Pancreas (tissue), 10 donors: ENCODE data around the gene P2RY13. TPM values are rescaled to one million over a fixed set of nuclear protein-coding genes. Genes with fewer than 3 reads are reported as not detected.

Source experiments
- ATAC-seq, 4 donors: fragments of 200-7000 bp; cut with Tn5 transposase; one replicate each; pipeline versions ENCODE4 v1.8.0 to v1.9.1; 2020; ENCODE audit warnings: mild to moderate bottlenecking in 4 of 4, moderate library complexity in 4 of 4
- DNase-seq, 6 donors: peaks; one replicate each; pipeline ENCODE4 v3.0.0-alpha.2; 2020
- FAIRE-seq: peaks from 2 replicates; lab custom pipeline; 2012; peaks lifted over from hg19 to GRCh38; lab: Jason Lieb, UNC
- H3K27ac ChIP-seq, 4 donors: fragments of 200-600 bp; sonication (generic); 1 replicate in 3 of 4; 2 replicates in 1 of 4; pipeline versions ENCODE4 v1.5.0 to v1.8.0; 2020
- H3K27me3 ChIP-seq, 4 donors: fragments of 200-600 bp; one replicate each; pipeline ENCODE4 v1.8.0; 2021
- H3K36me3 ChIP-seq, 3 donors: fragments of 200-600 bp; sonication (generic) in 1 of 3; one replicate each; pipeline versions ENCODE4 v1.5.0 to v1.8.0; 2020 to 2021
- H3K4me1 ChIP-seq, 3 donors: fragments of 200-600 bp; one replicate each; pipeline ENCODE4 v1.8.0; 2021
- H3K4me3 ChIP-seq, 4 donors: fragments of 200-600 bp; sonication (generic) in 2 of 4; one replicate each; pipeline versions ENCODE4 v1.5.0 to v1.8.0; 2020 to 2021
- H3K9me3 ChIP-seq, 4 donors: fragments of 200-600 bp; one replicate each; pipeline ENCODE4 v1.8.0; 2021
- WGBS, 2 donors: extraction: QIAGEN DNeasy Blood & Tissue Kit; methylation state at CpG; one replicate each; pipeline ENCODE4 v1.1.7; 2013; 5-methylcytosine and 5-hydroxymethylcytosine counted together
- intact Hi-C, 3 donors: fragments of 100-400 bp; cut with DNase I; formaldehyde crosslinking; loops; one replicate each; pipeline versions ENCODE4 v1.11.1 to v1.14.2; 2022
- polyA plus RNA-seq, 2 donors: library from polyadenylated mRNA; stranded (reverse); fragments of 200-250 nt; gene quantifications; one replicate each; pipeline ENCODE4 v1.2.3, GENCODE V29; 2013
- total RNA-seq, 6 donors: library from RNA; stranded (reverse); fragmentation: NEBNext Ultra II Directional in 4 of 6; extraction: Animal tissue kit (Norgen Biotek cat#: 25700) in 4 of 6; gene quantifications; one replicate each; pipeline versions ENCODE4 v1.2.1 to v1.2.4, GENCODE V29; 2021 to 2023
- TF ChIP-seq, protein P1 (sequence below), 4 donors: fragments of 200-600 bp; sonication (generic) in 3 of 4; IDR thresholded peaks; one replicate each; pipeline versions ENCODE4 v1.5.0 to v1.8.0; 2021; ENCODE audit warnings: antibody characterized with exemption in 4 of 4
- donor health status: healthy with polysubstance abuse.
- donor health status: DM: no; HTN: no; CAD: no; lungs with moderate emphysema.
- donor health status: DM: no; HTN: no; CAD: no.
- donor health status: control.
- donor health status: control.
- donor health status: Bipolar disorder and iron deficiency.
- donor health status: DM: yes; HTN: yes; CAD: no.
- donor health status: DM: no; HTN: no; CAD: no.
- donor health status: DM: no; HTN: no; CAD: no.
- donor health status: DM: yes; HTN: yes; CAD: no.

The P2RY13 gene
- total and polyA plus RNA-seq, 8 donors, result 0.08 to 1.9 (median 0.23) TPM

DNA sequence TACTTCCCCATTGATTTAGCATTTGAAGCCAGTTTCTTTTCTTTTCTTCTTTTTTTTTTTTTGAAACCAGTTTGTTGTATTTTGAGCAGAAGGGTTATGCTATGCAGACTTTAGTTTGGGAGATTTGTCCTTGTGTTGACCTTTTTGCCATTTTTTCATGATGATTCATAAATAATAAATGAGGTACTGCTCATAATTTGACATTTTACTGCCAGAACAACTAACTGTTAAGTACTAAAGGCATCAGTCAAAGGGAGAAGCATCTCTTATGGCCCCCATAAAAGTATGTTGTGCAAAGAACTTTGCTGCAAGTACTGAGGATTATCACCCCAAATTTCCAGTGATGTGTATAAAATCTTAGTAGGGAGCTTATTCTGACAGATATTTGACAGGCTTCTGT, 11.0 kb downstream of the P2RY13 start:
- intact Hi-C loops, result no loop called here
- TF ChIP-seq, protein P1, sequence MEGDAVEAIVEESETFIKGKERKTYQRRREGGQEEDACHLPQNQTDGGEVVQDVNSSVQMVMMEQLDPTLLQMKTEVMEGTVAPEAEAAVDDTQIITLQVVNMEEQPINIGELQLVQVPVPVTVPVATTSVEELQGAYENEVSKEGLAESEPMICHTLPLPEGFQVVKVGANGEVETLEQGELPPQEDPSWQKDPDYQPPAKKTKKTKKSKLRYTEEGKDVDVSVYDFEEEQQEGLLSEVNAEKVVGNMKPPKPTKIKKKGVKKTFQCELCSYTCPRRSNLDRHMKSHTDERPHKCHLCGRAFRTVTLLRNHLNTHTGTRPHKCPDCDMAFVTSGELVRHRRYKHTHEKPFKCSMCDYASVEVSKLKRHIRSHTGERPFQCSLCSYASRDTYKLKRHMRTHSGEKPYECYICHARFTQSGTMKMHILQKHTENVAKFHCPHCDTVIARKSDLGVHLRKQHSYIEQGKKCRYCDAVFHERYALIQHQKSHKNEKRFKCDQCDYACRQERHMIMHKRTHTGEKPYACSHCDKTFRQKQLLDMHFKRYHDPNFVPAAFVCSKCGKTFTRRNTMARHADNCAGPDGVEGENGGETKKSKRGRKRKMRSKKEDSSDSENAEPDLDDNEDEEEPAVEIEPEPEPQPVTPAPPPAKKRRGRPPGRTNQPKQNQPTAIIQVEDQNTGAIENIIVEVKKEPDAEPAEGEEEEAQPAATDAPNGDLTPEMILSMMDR (IDR thresholded peaks at IDR 0.05), result no peak
- Histone ChIP-seq H3K36me3 (no peaks in the 10 kb centered on the region), H3K4me1 (no peaks in the 10 kb centered on the region), H3K27ac (no peak overlapping the region), H3K4me3 (no peak overlapping the region), H3K27me3 (no peaks in the 10 kb centered on the region), H3K9me3 (no peaks in the 10 kb centered on the region)
- no peak for DNase-seq
- no peak for ATAC-seq
- no peak for FAIRE-seq

DNA sequence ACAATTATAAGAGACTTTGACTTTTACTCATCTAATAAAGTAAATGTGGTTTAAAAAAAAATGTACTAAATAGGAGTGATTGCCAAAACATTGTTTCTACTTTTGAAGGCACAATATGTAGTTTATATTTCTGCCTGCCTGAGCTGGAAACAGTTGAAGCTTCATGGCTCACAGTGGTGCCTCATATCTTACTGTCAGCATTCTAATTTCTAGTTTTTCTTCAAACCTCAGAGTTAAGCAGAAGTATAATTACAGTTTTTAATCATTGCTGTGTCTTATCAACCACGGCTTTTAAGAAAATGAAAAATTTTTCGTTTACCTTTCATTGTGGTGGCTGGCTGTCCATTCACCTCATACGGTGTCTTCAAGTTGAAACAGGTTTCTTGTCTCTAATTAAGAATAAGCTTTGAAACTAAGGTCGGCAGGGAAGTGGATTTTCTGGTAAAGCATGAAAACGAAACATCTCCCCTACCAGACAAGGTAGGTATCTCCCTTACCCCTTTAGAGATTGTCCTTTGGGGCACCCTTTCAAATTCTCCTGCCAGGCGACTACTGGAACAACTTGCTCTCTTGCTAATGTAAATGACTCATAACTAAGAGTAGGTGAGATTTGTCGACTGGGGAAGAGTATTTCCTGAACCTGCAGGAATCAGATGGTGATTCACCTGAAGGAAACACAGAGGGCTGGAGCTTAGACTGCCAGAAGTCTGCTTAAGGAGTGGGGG, 12.9 kb downstream of the P2RY13 start, which contains the start of gene GPR87:
TSS of gene GPR87 (minus strand) at position 554 of the 725 bp plus-strand sequence. CDS start 16,720 bp downstream, outside the sequence.
- no peaks in the 10 kb centered on the region for H3K9me3 ChIP-seq
- H3K4me1 ChIP-seq, result no peaks in the 10 kb centered on the region
- H3K27ac ChIP-seq, result no peak within 1 kb of the TSS
- H3K36me3 ChIP-seq, result no peaks in the 10 kb centered on the region
- 61 to 63% methylated on average over 7 of the region's 7 CpGs for WGBS, 2 donors
- TF ChIP-seq, protein P1 (IDR thresholded peaks at IDR 0.05), result no peak
- DNase-seq (no peak), ATAC-seq (peak in 1 of 4 donors; percentile 43), FAIRE-seq (no peak)
- H3K4me3 ChIP-seq, result no peak within 1 kb of the TSS
- intact Hi-C loops, result no loop called here
- no peaks in the 10 kb centered on the region for H3K27me3 ChIP-seq

DNA sequence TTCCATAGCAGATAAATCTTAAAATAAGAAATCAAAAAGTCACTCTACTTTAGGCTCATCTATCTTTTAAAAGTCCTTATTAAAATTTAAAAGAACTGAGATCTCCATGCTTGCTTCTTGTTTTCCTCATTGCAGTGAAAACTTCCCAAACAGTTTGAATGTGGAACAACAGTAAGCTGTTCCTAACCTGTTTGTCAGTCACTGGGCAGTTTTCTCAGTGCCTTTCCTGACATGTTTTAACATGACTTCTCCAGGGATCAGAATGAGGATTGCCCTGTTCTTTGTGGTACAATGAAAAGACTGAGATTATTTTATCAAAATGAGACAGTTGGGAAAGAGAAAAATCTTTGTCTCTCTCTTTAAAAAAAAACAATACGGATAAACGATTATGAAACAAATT, 13.5 kb downstream of the P2RY13 start:
- no peak for FAIRE-seq
- Histone ChIP-seq H3K4me3 (no peak overlapping the region), H3K9me3 (no peaks in the 10 kb centered on the region), H3K4me1 (no peaks in the 10 kb centered on the region), H3K27ac (no peak overlapping the region), H3K27me3 (no peaks in the 10 kb centered on the region), H3K36me3 (no peaks in the 10 kb centered on the region)
- DNase-seq, result no peak
- ATAC-seq, result no peak
- 87 to 90% methylated on average over 2 of the region's 2 CpGs for WGBS, 2 donors
- intact Hi-C loops, result no loop called here
- TF ChIP-seq, protein P1 (IDR thresholded peaks at IDR 0.05), result no peak

DNA sequence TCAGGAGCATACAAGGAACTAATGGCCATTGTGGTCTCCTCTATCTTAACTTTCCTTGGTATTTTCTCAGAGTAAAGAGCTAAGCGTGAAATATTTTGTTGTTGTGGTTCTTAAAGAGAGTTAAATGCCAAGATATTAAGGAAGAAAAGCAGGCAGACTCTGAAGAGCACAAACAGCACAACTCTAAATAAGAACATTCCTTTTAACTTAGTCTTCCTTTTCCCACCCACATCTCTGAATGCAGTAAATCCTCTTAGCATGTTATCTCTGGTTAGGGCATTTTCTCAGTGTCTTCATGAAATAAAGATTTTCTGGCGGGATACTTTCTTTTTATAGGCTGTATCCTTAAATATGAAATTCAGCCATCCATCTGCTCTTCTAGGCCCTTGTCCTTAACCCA, 14.2 kb downstream of the P2RY13 start:
- intact Hi-C loops, result no loop called here
- no peak for DNase-seq
- H3K27me3 ChIP-seq, result no peaks in the 10 kb centered on the region
- H3K36me3 ChIP-seq, result no peaks in the 10 kb centered on the region
- no peaks in the 10 kb centered on the region for H3K9me3 ChIP-seq
- H3K27ac ChIP-seq, result no peak overlapping the region
- WGBS, 2 donors, result 79 to 90% methylated on average over 2 of the region's 2 CpGs
- ATAC-seq, result no peak
- no peak overlapping the region for H3K4me3 ChIP-seq
- no peak for FAIRE-seq
- TF ChIP-seq, protein P1 (IDR thresholded peaks at IDR 0.05), result no peak
- no peaks in the 10 kb centered on the region for H3K4me1 ChIP-seq

DNA sequence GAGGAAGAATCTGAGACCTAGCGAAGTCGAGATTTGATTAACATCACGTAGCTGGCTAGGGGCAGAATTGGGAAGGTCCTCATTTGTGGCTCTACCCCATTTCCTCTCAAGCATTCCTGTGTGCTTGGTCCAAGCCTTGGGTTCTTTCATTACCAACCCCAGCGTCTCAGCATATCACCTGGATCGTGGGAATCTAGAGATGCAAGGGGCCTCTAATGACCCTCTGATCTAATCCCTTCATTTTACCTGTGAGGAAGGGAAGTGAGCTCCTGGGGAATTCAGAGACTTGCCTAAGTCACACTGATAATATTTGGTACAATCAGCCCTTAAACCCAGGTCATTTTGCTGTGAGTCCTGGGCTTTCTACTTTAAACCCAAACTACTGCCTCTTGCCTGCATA, 14.8 kb downstream of the P2RY13 start:
- Histone ChIP-seq H3K36me3 (no peaks in the 10 kb centered on the region), H3K27ac (no peak overlapping the region), H3K9me3 (no peaks in the 10 kb centered on the region), H3K4me3 (no peak overlapping the region), H3K27me3 (no peaks in the 10 kb centered on the region), H3K4me1 (no peaks in the 10 kb centered on the region)
- WGBS, 2 donors, result 91 to 95% methylated on average over 5 of the region's 5 CpGs
- ATAC-seq (no peak), DNase-seq (no peak), FAIRE-seq (no peak)
- TF ChIP-seq, protein P1 (IDR thresholded peaks at IDR 0.05), result no peak
- intact Hi-C loops, result no loop called here
